ENCODE results near the gene SEC63.

GRCh38 chr6:107853230-107853629 lies 104.8 kb downstream of the SEC63 start:
- no peak for TF ChIP-seq CTCF (conservative IDR thresholded peaks at IDR 0.05 in 1 of 2, IDR thresholded peaks at IDR 0.05 in 1 of 2; ENCODE audit: low read depth in 1 of 2, low read length in 2 of 2)
- TF ChIP-seq EZH2 (IDR thresholded peaks at IDR 0.05; ENCODE audit: low read length, missing control alignments), result no peak

Measured in fibroblast of lung (primary cell).